Measurements from ENCODE around the gene MAGEA9B.
"Not testable (repeated sequence)": the region's sequence is repeated elsewhere in the genome, so short reads cannot be mapped to it uniquely, and the experiment has no call there.

Gene MAGEA9B

GRCh38 chrX:149570668-149571067, 16.6 kb downstream of the MAGEA9B start:
- DNase-seq: no peak

GRCh38 chrX:149569770-149570169, 17.5 kb downstream of the MAGEA9B start:
- no peak for DNase-seq

- no peak for DNase-seq
Observed at GRCh38 chrX:149568701-149569296, 18.5 kb downstream of the MAGEA9B start.

GRCh38 chrX:149567621-149568417, 19.4 kb downstream of the MAGEA9B start:
- DNase-seq: no peak

- no peak for DNase-seq
Observed at GRCh38 chrX:149563359-149563758, 23.9 kb downstream of the MAGEA9B start.

- not testable (repeated sequence) for DNase-seq
Observed at GRCh38 chrX:149555251-149555650, 32.0 kb downstream of the MAGEA9B start.

GRCh38 chrX:149551939-149552248, 35.4 kb downstream of the MAGEA9B start:
- not testable (repeated sequence) for DNase-seq

GRCh38 chrX:149551245-149551938, 35.9 kb downstream of the MAGEA9B start:
- DNase-seq: not testable (repeated sequence)

GRCh38 chrX:149550454-149550853, 36.8 kb downstream of the MAGEA9B start:
- not testable (repeated sequence) for DNase-seq

GRCh38 chrX:149549701-149550100, 37.6 kb downstream of the MAGEA9B start, which contains the start of gene HSFX3:
Gene HSFX3, minus strand, starts transcription at chrX:149549924. Its CDS starts 72 bp downstream, at chrX:149549852.
- DNase-seq: not testable (repeated sequence)

GRCh38 chrX:149547782-149548181, 39.5 kb downstream of the MAGEA9B start:
- DNase-seq: not testable (repeated sequence)

GRCh38 chrX:149546962-149547361, 40.3 kb downstream of the MAGEA9B start:
- not testable (repeated sequence) for DNase-seq

GRCh38 chrX:149545545-149546543, 41.4 kb downstream of the MAGEA9B start:
- not testable (repeated sequence) for DNase-seq

GRCh38 chrX:149541521-149542047, 45.7 kb downstream of the MAGEA9B start:
- no peak for DNase-seq

- peak; percentile 82 for DNase-seq
Observed at GRCh38 chrX:149540621-149541520, 46.4 kb downstream of the MAGEA9B start, which contains the start of gene EOLA1. Gene EOLA1, plus strand, starts transcription at chrX:149541012. Its CDS starts 4,619 bp downstream, at chrX:149545631.

- DNase-seq: peak; percentile 55
Observed at GRCh38 chrX:149540131-149540620, 47.1 kb downstream of the MAGEA9B start.

- DNase-seq: peak; percentile 70
Observed at GRCh38 chrX:149539283-149540130, 47.8 kb downstream of the MAGEA9B start.

- not testable (repeated sequence) for DNase-seq
Observed at GRCh38 chrX:149537474-149537873, 49.8 kb downstream of the MAGEA9B start.

GRCh38 chrX:149534926-149535602, 52.2 kb downstream of the MAGEA9B start:
- not testable (repeated sequence) for DNase-seq
